Activated effector memory CD4-positive, alpha-beta T cell treated with anti-CD3 and anti-CD28 coated beads, Interleukin-2, amount 50 U/mL, for 16 hours (primary cell): ENCODE measurements around the gene ALDH1A2.
"Not testable (repeated sequence)": the region's sequence is repeated elsewhere in the genome, so short reads cannot be mapped to it uniquely, and the experiment has no call there.

ENCODE experiments used
- DNase-seq: peaks from one replicate; pipeline ENCODE4 v3.0.0-alpha.2; 2020

The ALDH1A2 gene

GRCh38 chr15:58039079-58040035 is 26.2 kb downstream of the ALDH1A2 start:
- no peak for DNase-seq

- DNase-seq, result no peak
Observed at GRCh38 chr15:58038426-58039078, 27.0 kb downstream of the ALDH1A2 start.

- no peak for DNase-seq
Observed at GRCh38 chr15:58037723-58038301, 27.7 kb downstream of the ALDH1A2 start.

- DNase-seq, result no peak
Observed at GRCh38 chr15:58036579-58036978, 28.9 kb downstream of the ALDH1A2 start.

GRCh38 chr15:58028392-58028791 is 37.1 kb downstream of the ALDH1A2 start:
- not testable (repeated sequence) for DNase-seq

GRCh38 chr15:58026552-58026951 is 39.0 kb downstream of the ALDH1A2 start:
- DNase-seq, result no peak

- DNase-seq, result no peak
Observed at GRCh38 chr15:58026051-58026450, 39.5 kb downstream of the ALDH1A2 start.

GRCh38 chr15:58021332-58022230 is 43.9 kb downstream of the ALDH1A2 start:
- DNase-seq, result no peak

- DNase-seq, result no peak
Observed at GRCh38 chr15:58019503-58020376, 45.8 kb downstream of the ALDH1A2 start.

GRCh38 chr15:58017869-58018268 is 47.6 kb downstream of the ALDH1A2 start:
- DNase-seq, result no peak

GRCh38 chr15:58016581-58017175 is 48.8 kb downstream of the ALDH1A2 start:
- no peak for DNase-seq

- no peak for DNase-seq
Observed at GRCh38 chr15:58015565-58015964, 49.9 kb downstream of the ALDH1A2 start.

GRCh38 chr15:58014470-58014869 is 51.0 kb downstream of the ALDH1A2 start:
- no peak for DNase-seq

GRCh38 chr15:58014040-58014439 is 51.5 kb downstream of the ALDH1A2 start:
- DNase-seq, result no peak

- DNase-seq, result no peak
Observed at GRCh38 chr15:58010983-58011382, 54.5 kb downstream of the ALDH1A2 start.

GRCh38 chr15:58003810-58004209 is 61.7 kb downstream of the ALDH1A2 start:
- no peak for DNase-seq

GRCh38 chr15:58002338-58003126 is 63.0 kb downstream of the ALDH1A2 start:
- DNase-seq, result no peak

GRCh38 chr15:57999699-58000098 is 65.8 kb downstream of the ALDH1A2 start:
- not testable (repeated sequence) for DNase-seq

- DNase-seq, result no peak
Observed at GRCh38 chr15:57996561-57996960, 69.0 kb downstream of the ALDH1A2 start.
